Smooth muscle cell (in vitro differentiated cells): ENCODE measurements around the gene CHD2. TPM values are rescaled to one million over a fixed set of nuclear protein-coding genes. Genes with fewer than 3 reads are reported as not detected.

ENCODE experiments used
- DNase-seq: peaks from one replicate; lab custom pipeline; 2025; ENCODE audit not compliant: unreplicated experiment; lab: John Stamatoyannopoulos, UW
- H2AFZ ChIP-seq: fragments of 200-600 bp; sonication (generic); 2 replicates; pipeline ENCODE4 v1.6.0; 2016; ENCODE audit warnings: antibody characterized with exemption, low read depth, mild to moderate bottlenecking
- H3F3A ChIP-seq: fragments of 200-600 bp; sonication (generic); 2 replicates; pipeline ENCODE4 v1.6.0; 2017; ENCODE audit warnings: antibody characterized with exemption, low read depth
- H3K27ac ChIP-seq: fragments of 200-600 bp; sonication (generic); 2 replicates; pipeline ENCODE4 v1.5.1; 2016; ENCODE audit warnings: low read depth, mild to moderate bottlenecking
- H3K27me3 ChIP-seq: fragments of 200-600 bp; sonication (generic); 2 replicates; pipeline ENCODE4 v1.6.1; 2016; ENCODE audit warnings: low read depth, mild to moderate bottlenecking
- H3K36me3 ChIP-seq: fragments of 200-600 bp; sonication (generic); 2 replicates; pipeline ENCODE4 v1.5.1; 2016; ENCODE audit warnings: low read depth
- H3K4me1 ChIP-seq: fragments of 200-600 bp; sonication (generic); 2 replicates; pipeline ENCODE4 v1.5.1; 2016; ENCODE audit warnings: low read depth
- H3K4me2 ChIP-seq: fragments of 200-600 bp; sonication (generic); 2 replicates; pipeline ENCODE4 v1.6.0; 2016; ENCODE audit warnings: mild to moderate bottlenecking
- H3K4me3 ChIP-seq: fragments of 200-600 bp; sonication (generic); 2 replicates; pipeline ENCODE4 v1.5.1; 2016; ENCODE audit warnings: mild to moderate bottlenecking
- H3K79me2 ChIP-seq: fragments of 200-600 bp; sonication (generic); 2 replicates; pipeline ENCODE4 v1.6.0; 2016; ENCODE audit warnings: low read depth, mild to moderate bottlenecking
- H3K9ac ChIP-seq: fragments of 200-600 bp; sonication (generic); 2 replicates; pipeline ENCODE4 v1.6.0; 2016; ENCODE audit warnings: low read depth
- H3K9me3 ChIP-seq: fragments of 200-600 bp; sonication (generic); replicated peaks from 2 replicates; pipeline ENCODE4 v1.5.1; 2016; ENCODE audit warnings: low read depth
- H4K20me1 ChIP-seq: fragments of 200-600 bp; sonication (generic); 2 replicates; pipeline ENCODE4 v1.6.0; 2016; ENCODE audit warnings: low read depth
- WGBS: methylation state at CpG from one replicate; pipeline ENCODE4 v1.1.7; 2016; ENCODE audit warnings: low lambda C conversion rate; 5-methylcytosine and 5-hydroxymethylcytosine counted together
- polyA plus RNA-seq: library from polyadenylated mRNA; unstranded; fragments of >200 nt; fragmentation: Nextera tagmentation; extraction: Ambion mirVana; gene quantifications from 2 replicates; pipeline ENCODE4 v1.2.1, GENCODE V29; 2016
- total RNA-seq: library from RNA; depleted of rRNA; stranded (reverse); fragments of >200 nt; gene quantifications from 2 replicates; pipeline ENCODE4 v1.2.3, GENCODE V29; 2014
- TF ChIP-seq, protein P1 (sequence below): fragments of 200-600 bp; sonication (generic); IDR thresholded peaks from 2 replicates; pipeline ENCODE4 v1.5.1; 2017; ENCODE audit warnings: borderline replicate concordance, mild to moderate bottlenecking, antibody characterized with exemption; ENCODE audit not compliant: insufficient read depth, poor library complexity, severe bottlenecking

The CHD2 gene
- total and polyA plus RNA-seq, 2 experiments from 2014 or later, result 64.4 to 99.2 TPM

DNA sequence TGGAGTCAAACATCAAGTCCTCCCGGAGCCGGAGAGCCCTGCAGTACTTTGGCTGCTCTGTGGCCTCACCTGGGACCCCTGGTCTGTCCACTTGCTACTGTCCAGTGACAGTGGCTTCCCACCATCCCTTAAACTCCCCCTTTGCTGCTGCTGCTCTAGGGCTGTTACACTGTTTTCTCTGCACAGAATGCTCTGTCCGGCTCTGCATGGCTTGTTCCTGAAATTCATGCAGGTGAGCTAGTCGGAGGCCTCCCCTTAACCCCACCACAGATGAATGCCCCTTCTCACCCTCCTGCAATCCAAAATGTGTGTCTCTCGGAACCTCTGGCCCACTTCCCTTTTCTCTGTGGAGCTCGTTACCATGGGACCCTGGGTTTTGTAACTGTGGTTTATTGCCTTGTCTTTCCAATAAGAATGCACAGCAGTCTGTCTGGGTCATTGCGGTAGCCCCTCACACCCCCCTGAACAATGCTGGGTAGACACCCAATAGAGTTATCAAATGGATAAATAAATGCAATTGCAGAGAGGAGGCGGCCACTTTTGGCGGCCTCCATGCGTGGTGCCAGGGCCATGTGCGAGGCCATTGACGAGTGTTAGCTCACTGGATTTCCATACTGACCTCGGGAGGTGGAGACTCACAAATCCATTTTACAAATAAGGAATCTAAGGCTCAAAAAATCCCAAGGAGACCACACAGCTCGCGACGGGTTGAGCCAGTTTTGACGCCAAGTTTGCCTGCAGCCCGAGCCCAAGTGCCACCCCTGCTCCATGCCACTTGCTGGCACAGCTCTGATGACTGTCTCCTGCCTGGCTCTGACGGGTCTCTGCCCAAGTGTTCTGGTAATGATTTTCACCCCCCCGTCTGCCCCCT lies 140.4 kb downstream of the CHD2 start:
- WGBS, result 92% methylated on average over 20 of the region's 20 CpGs
- Histone ChIP-seq H3K9me3 (no peaks in the 10 kb centered on the region), H3K36me3 (no peaks in the 10 kb centered on the region), H4K20me1 (no peaks in the 10 kb centered on the region), H3K4me3 (no peak overlapping the region), H3K27me3 (no peaks in the 10 kb centered on the region), H3F3A (no peaks in the 10 kb centered on the region), H3K27ac (no peak overlapping the region), H3K4me2 (no peak overlapping the region), H2AFZ (no peak overlapping the region), H3K4me1 (peaks cover 8% of the 10 kb centered on the region), H3K9ac (no peak overlapping the region), H3K79me2 (no peaks in the 10 kb centered on the region)
- DNase-seq, result no peak
- TF ChIP-seq, protein P1, sequence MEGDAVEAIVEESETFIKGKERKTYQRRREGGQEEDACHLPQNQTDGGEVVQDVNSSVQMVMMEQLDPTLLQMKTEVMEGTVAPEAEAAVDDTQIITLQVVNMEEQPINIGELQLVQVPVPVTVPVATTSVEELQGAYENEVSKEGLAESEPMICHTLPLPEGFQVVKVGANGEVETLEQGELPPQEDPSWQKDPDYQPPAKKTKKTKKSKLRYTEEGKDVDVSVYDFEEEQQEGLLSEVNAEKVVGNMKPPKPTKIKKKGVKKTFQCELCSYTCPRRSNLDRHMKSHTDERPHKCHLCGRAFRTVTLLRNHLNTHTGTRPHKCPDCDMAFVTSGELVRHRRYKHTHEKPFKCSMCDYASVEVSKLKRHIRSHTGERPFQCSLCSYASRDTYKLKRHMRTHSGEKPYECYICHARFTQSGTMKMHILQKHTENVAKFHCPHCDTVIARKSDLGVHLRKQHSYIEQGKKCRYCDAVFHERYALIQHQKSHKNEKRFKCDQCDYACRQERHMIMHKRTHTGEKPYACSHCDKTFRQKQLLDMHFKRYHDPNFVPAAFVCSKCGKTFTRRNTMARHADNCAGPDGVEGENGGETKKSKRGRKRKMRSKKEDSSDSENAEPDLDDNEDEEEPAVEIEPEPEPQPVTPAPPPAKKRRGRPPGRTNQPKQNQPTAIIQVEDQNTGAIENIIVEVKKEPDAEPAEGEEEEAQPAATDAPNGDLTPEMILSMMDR, result no peak

- Histone ChIP-seq H3K36me3 (no peaks in the 10 kb centered on the region), H3K27me3 (no peaks in the 10 kb centered on the region), H3K4me2 (no peak overlapping the region), H3F3A (no peaks in the 10 kb centered on the region), H2AFZ (no peak overlapping the region), H3K9me3 (no peaks in the 10 kb centered on the region), H3K4me3 (no peak overlapping the region), H3K9ac (no peak overlapping the region), H3K4me1 (peaks cover 8% of the 10 kb centered on the region), H4K20me1 (no peaks in the 10 kb centered on the region), H3K27ac (no peak overlapping the region), H3K79me2 (no peaks in the 10 kb centered on the region)
- TF ChIP-seq, protein P1, result no peak
- 75% methylated on average over 13 of the region's 13 CpGs for WGBS
- DNase-seq, result no peak
Observed at GRCh38 chr15:93041159-93041547, 141.0 kb downstream of the CHD2 start.

GRCh38 chr15:93042211-93042610 lies 142.1 kb downstream of the CHD2 start:
- Histone ChIP-seq H3K36me3 (no peaks in the 10 kb centered on the region), H3K4me1 (peaks cover 8% of the 10 kb centered on the region), H3K27ac (no peak overlapping the region), H3K9me3 (no peaks in the 10 kb centered on the region), H3K4me2 (no peak overlapping the region), H3K27me3 (no peaks in the 10 kb centered on the region), H3K79me2 (no peaks in the 10 kb centered on the region), H3F3A (no peaks in the 10 kb centered on the region), H3K4me3 (no peak overlapping the region), H2AFZ (no peak overlapping the region), H4K20me1 (no peaks in the 10 kb centered on the region), H3K9ac (no peak overlapping the region)
- WGBS, result 69% methylated on average over 3 of the region's 3 CpGs
- TF ChIP-seq, protein P1, result no peak
- no peak for DNase-seq
